Measurements from ENCODE around the gene GRK6. TPM values are rescaled to one million over a fixed set of nuclear protein-coding genes. Genes with fewer than 3 reads are reported as not detected.

GRK6 gene
- total RNA-seq, 1 donor, result 19.2 TPM

GRCh38 chr5:177423671-177424070 lies 2.8 kb upstream of the GRK6 start:
- H3K9me3 ChIP-seq (ENCODE audit: low read depth, low read length), result no peaks in the 10 kb centered on the region
- no peak for TF ChIP-seq CTCF (IDR thresholded peaks at IDR 0.05; ENCODE audit: extremely low read depth, low read depth, low read length)
- peaks cover 19% of the 10 kb centered on the region for H3K79me2 ChIP-seq (ENCODE audit: insufficient read depth, low read length)
- no peak overlapping the region for H3K4me3 ChIP-seq (ENCODE audit: insufficient read depth, low read length)
- peaks cover 20% of the 10 kb centered on the region for H3K4me1 ChIP-seq (ENCODE audit: insufficient read depth, low read length)
- no peaks in the 10 kb centered on the region for H3K36me3 ChIP-seq (ENCODE audit: insufficient read depth, low read length)
- H4K20me1 ChIP-seq (ENCODE audit: insufficient read depth, low read length), result peaks cover 7% of the 10 kb centered on the region
- no peak overlapping the region for H3K27ac ChIP-seq (ENCODE audit: low read depth, low read length)
- H3K27me3 ChIP-seq (ENCODE audit: insufficient read depth, low read length), result no peaks in the 10 kb centered on the region
- no peak overlapping the region for H2AFZ ChIP-seq (ENCODE audit: low read length)
- no peak for DNase-seq (ENCODE audit: insufficient read length, low spot score, missing footprints)
- no peak overlapping the region for H3K4me2 ChIP-seq (ENCODE audit: insufficient read depth, low read length)

GRCh38 chr5:177425196-177425800 lies 1.2 kb upstream of the GRK6 start:
- Histone ChIP-seq H2AFZ (ENCODE audit: low read length) (peak overlapping the region; percentile 96), H3K79me2 (ENCODE audit: insufficient read depth, low read length) (peaks cover 30% of the 10 kb centered on the region), H3K27me3 (ENCODE audit: insufficient read depth, low read length) (no peaks in the 10 kb centered on the region), H3K4me2 (ENCODE audit: insufficient read depth, low read length) (peak overlapping the region; percentile 90), H4K20me1 (ENCODE audit: insufficient read depth, low read length) (peaks cover 14% of the 10 kb centered on the region), H3K27ac (ENCODE audit: low read depth, low read length) (peak overlapping the region; percentile 78), H3K4me3 (ENCODE audit: insufficient read depth, low read length) (peak overlapping the region; percentile 85), H3K36me3 (ENCODE audit: insufficient read depth, low read length) (no peaks in the 10 kb centered on the region), H3K4me1 (ENCODE audit: insufficient read depth, low read length) (peaks cover 20% of the 10 kb centered on the region), H3K9me3 (ENCODE audit: low read depth, low read length) (no peaks in the 10 kb centered on the region)
- no peak for DNase-seq (ENCODE audit: insufficient read length, low spot score, missing footprints)
- no peak for TF ChIP-seq CTCF (IDR thresholded peaks at IDR 0.05; ENCODE audit: extremely low read depth, low read depth, low read length)

- Histone ChIP-seq H2AFZ (ENCODE audit: low read length) (peak overlapping the region; percentile 96), H3K79me2 (ENCODE audit: insufficient read depth, low read length) (peaks cover 30% of the 10 kb centered on the region), H3K4me3 (ENCODE audit: insufficient read depth, low read length) (peak overlapping the region; percentile 85), H3K4me1 (ENCODE audit: insufficient read depth, low read length) (peaks cover 20% of the 10 kb centered on the region), H3K4me2 (ENCODE audit: insufficient read depth, low read length) (peak overlapping the region; percentile 90), H3K27ac (ENCODE audit: low read depth, low read length) (peak overlapping the region; percentile 78), H4K20me1 (ENCODE audit: insufficient read depth, low read length) (peaks cover 15% of the 10 kb centered on the region), H3K9me3 (ENCODE audit: low read depth, low read length) (no peaks in the 10 kb centered on the region), H3K27me3 (ENCODE audit: insufficient read depth, low read length) (no peaks in the 10 kb centered on the region), H3K36me3 (ENCODE audit: insufficient read depth, low read length) (no peaks in the 10 kb centered on the region)
- TF ChIP-seq CTCF (IDR thresholded peaks at IDR 0.05; ENCODE audit: extremely low read depth, low read depth, low read length), result no peak
- peak; percentile 100 for DNase-seq (ENCODE audit: insufficient read length, low spot score, missing footprints)
Observed at GRCh38 chr5:177425801-177426565, 493 bp upstream of the GRK6 start.

DNA sequence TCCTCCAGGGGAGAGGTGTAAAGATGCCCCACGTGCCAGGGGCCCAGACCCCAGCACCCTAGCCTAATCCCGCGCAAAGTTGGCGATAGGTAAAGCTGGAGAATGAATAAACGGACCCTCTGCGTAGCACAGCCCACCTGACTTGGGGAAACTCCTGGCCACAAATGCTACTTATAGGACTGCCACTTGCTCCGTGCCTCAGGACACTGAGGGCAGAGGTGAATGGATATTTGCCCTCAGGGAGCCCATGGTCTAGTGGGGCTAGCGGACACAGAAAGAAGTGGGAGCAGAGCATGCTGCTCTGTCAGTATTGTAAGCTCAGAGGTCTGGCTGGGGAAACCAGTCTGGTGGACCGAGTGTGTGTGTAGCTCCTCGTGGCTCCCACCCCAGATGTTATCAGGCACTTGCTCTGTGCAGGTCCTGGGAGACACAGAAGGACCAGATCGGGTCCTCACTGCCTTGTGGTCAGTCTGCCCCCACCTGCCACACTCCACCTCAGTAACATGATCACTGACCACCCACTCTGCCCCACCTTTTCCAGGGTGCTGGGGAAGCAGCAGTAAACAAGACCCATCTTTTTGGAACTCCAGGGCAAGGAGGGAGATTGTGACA lies 841 bp downstream of the GRK6 start:
- Histone ChIP-seq H4K20me1 (ENCODE audit: insufficient read depth, low read length) (peaks cover 15% of the 10 kb centered on the region), H3K4me2 (ENCODE audit: insufficient read depth, low read length) (peak overlapping the region; percentile 95), H3K4me1 (ENCODE audit: insufficient read depth, low read length) (peaks cover 20% of the 10 kb centered on the region), H3K36me3 (ENCODE audit: insufficient read depth, low read length) (peaks cover 2% of the 10 kb centered on the region), H3K9me3 (ENCODE audit: low read depth, low read length) (no peaks in the 10 kb centered on the region), H3K27ac (ENCODE audit: low read depth, low read length) (peak overlapping the region; percentile 80), H2AFZ (ENCODE audit: low read length) (peak overlapping the region; percentile 49), H3K79me2 (ENCODE audit: insufficient read depth, low read length) (peaks cover 30% of the 10 kb centered on the region), H3K4me3 (ENCODE audit: insufficient read depth, low read length) (peak overlapping the region; percentile 84), H3K27me3 (ENCODE audit: insufficient read depth, low read length) (no peaks in the 10 kb centered on the region)
- TF ChIP-seq CTCF (IDR thresholded peaks at IDR 0.05; ENCODE audit: extremely low read depth, low read depth, low read length), result no peak
- DNase-seq (ENCODE audit: insufficient read length, low spot score, missing footprints), result peak; percentile 91

All from osteoblast (primary cell).